GM18858 (cell line): ENCODE results near the gene AIG1.
A peak's percentile ranks its signal among the peaks of the same experiment; 100 is the strongest.

Experiments
- ATAC-seq: cut with Tn5 transposase; IDR thresholded peaks from one replicate; pipeline ENCODE4 v1.9.1; 2021; ENCODE audit not compliant: unreplicated experiment

The AIG1 gene

GRCh38 chr6:143356101-143356880 lies 295.6 kb downstream of the AIG1 start:
- ATAC-seq: no peak

GRCh38 chr6:143357152-143357551 lies 296.5 kb downstream of the AIG1 start:
- no peak for ATAC-seq

GRCh38 chr6:143357561-143358255 lies 297.0 kb downstream of the AIG1 start:
- no peak for ATAC-seq

GRCh38 chr6:143361536-143362191 lies 301.0 kb downstream of the AIG1 start:
- ATAC-seq: no peak

- ATAC-seq: no peak
These were observed 301.5 kb downstream of the AIG1 start for GRCh38 chr6:143362192-143362558.

GRCh38 chr6:143363299-143363698 lies 302.6 kb downstream of the AIG1 start:
- no peak for ATAC-seq

GRCh38 chr6:143368426-143368825 lies 307.7 kb downstream of the AIG1 start:
- ATAC-seq: peak; percentile 100

GRCh38 chr6:143369971-143370370 lies 309.3 kb downstream of the AIG1 start:
- no peak for ATAC-seq

- no peak for ATAC-seq
These were observed 310.2 kb downstream of the AIG1 start for GRCh38 chr6:143370812-143371370.

GRCh38 chr6:143372199-143372882 lies 311.7 kb downstream of the AIG1 start:
- ATAC-seq: no peak

- no peak for ATAC-seq
These were observed 313.3 kb downstream of the AIG1 start for GRCh38 chr6:143374014-143374413.

- ATAC-seq: no peak
These were observed 314.4 kb downstream of the AIG1 start for GRCh38 chr6:143375022-143375585.

GRCh38 chr6:143376375-143376774 lies 315.7 kb downstream of the AIG1 start:
- no peak for ATAC-seq

- no peak for ATAC-seq
These were observed 316.2 kb downstream of the AIG1 start for GRCh38 chr6:143376861-143377260.

GRCh38 chr6:143385636-143386035 lies 324.9 kb downstream of the AIG1 start:
- ATAC-seq: no peak

GRCh38 chr6:143390278-143390677 lies 329.6 kb downstream of the AIG1 start:
- no peak for ATAC-seq
